Measurements from ENCODE around the gene ACRV1. TPM values are rescaled to one million over a fixed set of nuclear protein-coding genes. Genes with fewer than 3 reads are reported as not detected.

The ACRV1 gene
- polyA plus RNA-seq, 1 donor from 2014 or later, result not detected

GRCh38 chr11:125679397-125679796 is 1.2 kb downstream of the ACRV1 start:
- Mint-ChIP-seq H3K27ac (no peak overlapping the region), H3K36me3 (peaks cover 7% of the 10 kb centered on the region), H3K4me1 (peaks cover 0 to 2% (median 0%) of the 10 kb centered on the region in 3 donors), H3K9me3 (no peaks in the 10 kb centered on the region), H3K4me3 (no peak overlapping the region), H3K27me3 (no peaks in the 10 kb centered on the region)

- Mint-ChIP-seq H3K27me3 (no peaks in the 10 kb centered on the region), H3K9me3 (no peaks in the 10 kb centered on the region), H3K4me3 (no peak overlapping the region), H3K4me1 (peaks cover 0 to 2% (median 0%) of the 10 kb centered on the region in 3 donors), H3K27ac (no peak overlapping the region), H3K36me3 (peaks cover 7% of the 10 kb centered on the region)
These were observed 5.5 kb downstream of the ACRV1 start for GRCh38 chr11:125675196-125675595.

GRCh38 chr11:125674210-125674609 is 6.4 kb downstream of the ACRV1 start:
- peaks cover 7% of the 10 kb centered on the region for H3K36me3 Mint-ChIP-seq
- H3K4me3 Mint-ChIP-seq, result no peak overlapping the region
- H3K27me3 Mint-ChIP-seq, result no peaks in the 10 kb centered on the region
- H3K27ac Mint-ChIP-seq, result no peak overlapping the region
- peaks cover 0 to 2% (median 0%) of the 10 kb centered on the region in 3 donors for H3K4me1 Mint-ChIP-seq
- no peaks in the 10 kb centered on the region for H3K9me3 Mint-ChIP-seq

- Mint-ChIP-seq H3K36me3 (peaks cover 2% of the 10 kb centered on the region), H3K4me3 (no peak overlapping the region), H3K9me3 (peaks cover 0 to 3% (median 2%) of the 10 kb centered on the region in 3 donors), H3K27ac (no peak overlapping the region), H3K27me3 (no peaks in the 10 kb centered on the region), H3K4me1 (no peaks in the 10 kb centered on the region)
These were observed 9.1 kb downstream of the ACRV1 start for GRCh38 chr11:125671561-125671960.

- Mint-ChIP-seq H3K4me1 (no peaks in the 10 kb centered on the region), H3K9me3 (peaks cover 0 to 8% (median 7%) of the 10 kb centered on the region in 3 donors), H3K36me3 (peaks cover 2% of the 10 kb centered on the region), H3K27me3 (no peaks in the 10 kb centered on the region), H3K4me3 (no peak overlapping the region), H3K27ac (no peak overlapping the region)
These were observed 10.5 kb downstream of the ACRV1 start for GRCh38 chr11:125670172-125670571.

GRCh38 chr11:125667151-125667550 is 13.5 kb downstream of the ACRV1 start:
- Mint-ChIP-seq H3K27me3 (no peaks in the 10 kb centered on the region), H3K4me3 (no peak overlapping the region), H3K36me3 (peaks cover 4% of the 10 kb centered on the region), H3K4me1 (no peaks in the 10 kb centered on the region), H3K27ac (no peak overlapping the region), H3K9me3 (peaks cover 0 to 11% (median 7%) of the 10 kb centered on the region in 3 donors)

- Mint-ChIP-seq H3K4me1 (no peaks in the 10 kb centered on the region), H3K4me3 (no peak overlapping the region), H3K9me3 (peaks cover 0 to 11% (median 7%) of the 10 kb centered on the region in 3 donors), H3K27me3 (no peaks in the 10 kb centered on the region), H3K27ac (no peak overlapping the region), H3K36me3 (peaks cover 2% of the 10 kb centered on the region)
These were observed 16.7 kb downstream of the ACRV1 start for GRCh38 chr11:125663910-125664309.

- Mint-ChIP-seq H3K36me3 (peaks cover 2% of the 10 kb centered on the region), H3K9me3 (peaks cover 0 to 11% (median 7%) of the 10 kb centered on the region in 3 donors), H3K27me3 (no peaks in the 10 kb centered on the region), H3K4me1 (no peaks in the 10 kb centered on the region), H3K4me3 (no peak overlapping the region), H3K27ac (no peak overlapping the region)
These were observed 18.0 kb downstream of the ACRV1 start for GRCh38 chr11:125662689-125663088.

- Mint-ChIP-seq H3K36me3 (no peaks in the 10 kb centered on the region), H3K4me1 (no peaks in the 10 kb centered on the region), H3K9me3 (no peaks in the 10 kb centered on the region), H3K4me3 (no peak overlapping the region), H3K27ac (no peak overlapping the region), H3K27me3 (no peaks in the 10 kb centered on the region)
These were observed 31.0 kb downstream of the ACRV1 start for GRCh38 chr11:125649465-125650166.

- Mint-ChIP-seq H3K27ac (no peak overlapping the region), H3K4me1 (no peaks in the 10 kb centered on the region), H3K9me3 (no peaks in the 10 kb centered on the region), H3K4me3 (no peak overlapping the region), H3K36me3 (peaks cover 3% of the 10 kb centered on the region), H3K27me3 (no peaks in the 10 kb centered on the region)
These were observed 34.8 kb downstream of the ACRV1 start for GRCh38 chr11:125645871-125646270.

- Mint-ChIP-seq H3K4me3 (no peak overlapping the region), H3K9me3 (no peaks in the 10 kb centered on the region), H3K4me1 (peaks cover 0 to 2% (median 0%) of the 10 kb centered on the region in 3 donors), H3K27ac (peak overlapping the region in 1 of 3 donors; percentile 34), H3K27me3 (no peaks in the 10 kb centered on the region), H3K36me3 (peaks cover 6% of the 10 kb centered on the region)
These were observed 42.3 kb downstream of the ACRV1 start for GRCh38 chr11:125638315-125638714.

GRCh38 chr11:125637840-125638239 is 42.8 kb downstream of the ACRV1 start:
- Mint-ChIP-seq H3K4me1 (peaks cover 0 to 2% (median 0%) of the 10 kb centered on the region in 3 donors), H3K27ac (peak overlapping the region in 1 of 3 donors; percentile 34), H3K27me3 (no peaks in the 10 kb centered on the region), H3K36me3 (peaks cover 8% of the 10 kb centered on the region), H3K9me3 (no peaks in the 10 kb centered on the region), H3K4me3 (no peak overlapping the region)

- no peaks in the 10 kb centered on the region for H3K36me3 Mint-ChIP-seq
- peaks cover 9 to 12% (median 10%) of the 10 kb centered on the region in 3 donors for H3K4me1 Mint-ChIP-seq
- peak overlapping the region in 2 of 3 donors; percentile 93 to 100 for H3K27ac Mint-ChIP-seq
- H3K27me3 Mint-ChIP-seq, result peaks cover 2% of the 10 kb centered on the region
- no peaks in the 10 kb centered on the region for H3K9me3 Mint-ChIP-seq
- peak overlapping the region; percentile 88 to 99 (median 96) for H3K4me3 Mint-ChIP-seq
These were observed 53.3 kb downstream of the ACRV1 start for GRCh38 chr11:125627236-125627910.

GRCh38 chr11:125626288-125626950 is 54.2 kb downstream of the ACRV1 start:
- peak overlapping the region; percentile 93 to 100 (median 99) for H3K27ac Mint-ChIP-seq
- H3K4me3 Mint-ChIP-seq, result peak overlapping the region; percentile 88 to 99 (median 96)
- no peaks in the 10 kb centered on the region for H3K36me3 Mint-ChIP-seq
- no peaks in the 10 kb centered on the region for H3K9me3 Mint-ChIP-seq
- H3K4me1 Mint-ChIP-seq, result peaks cover 9 to 12% (median 10%) of the 10 kb centered on the region in 3 donors
- peaks cover 2% of the 10 kb centered on the region for H3K27me3 Mint-ChIP-seq

GRCh38 chr11:125625630-125626287 is 54.9 kb downstream of the ACRV1 start:
- H3K27ac Mint-ChIP-seq, result peak overlapping the region; percentile 93 to 100 (median 99)
- H3K9me3 Mint-ChIP-seq, result no peaks in the 10 kb centered on the region
- H3K36me3 Mint-ChIP-seq, result no peaks in the 10 kb centered on the region
- peak overlapping the region; percentile 88 to 99 (median 96) for H3K4me3 Mint-ChIP-seq
- H3K4me1 Mint-ChIP-seq, result peaks cover 9 to 12% (median 10%) of the 10 kb centered on the region in 3 donors
- peaks cover 2% of the 10 kb centered on the region for H3K27me3 Mint-ChIP-seq

All from IgD-negative memory B cell (primary cell).